HAP-1 (cell line): ENCODE measurements around the gene MAP2K5.

ENCODE experiments used
- DNase-seq, 2 experiments: peaks; one replicate each; pipeline ENCODE4 v3.0.0-alpha.2; 2016 to 2020; ENCODE audit warnings: low spot score in 2 of 2
- H3K27me3 ChIP-seq: fragments of 250-450 bp; sonication (Bioruptor Pico); 2 replicates; pipeline ENCODE4 v1.5.1; 2020; ENCODE audit warnings: low read depth, mild to moderate bottlenecking, moderate library complexity
- H3K36me3 ChIP-seq: fragments of 250-450 bp; sonication (Bioruptor Pico); replicated peaks from 2 replicates; pipeline ENCODE4 v1.5.1; 2020; ENCODE audit warnings: mild to moderate bottlenecking
- H3K4me1 ChIP-seq: fragments of 250-450 bp; sonication (Bioruptor Pico); 2 replicates; pipeline ENCODE4 v1.5.1; 2020; ENCODE audit warnings: mild to moderate bottlenecking
- H3K4me3 ChIP-seq: fragments of 250-450 bp; sonication (Bioruptor Pico); 2 replicates; pipeline ENCODE4 v1.5.1; 2020; ENCODE audit warnings: mild to moderate bottlenecking, moderate library complexity
- H3K9me3 ChIP-seq: fragments of 250-450 bp; sonication (Bioruptor Pico); 2 replicates; pipeline ENCODE4 v1.5.1; 2020; ENCODE audit warnings: mild to moderate bottlenecking, moderate library complexity
- in situ Hi-C: fragments of 300-500 bp; cut with MboI; formaldehyde crosslinking; loops from 3 replicates; pipeline ENCODE4 v1.14.3; 2020; ENCODE audit warnings: low sequenced_read_pairs, inconsistent platforms, mixed read lengths

Gene MAP2K5

DNA sequence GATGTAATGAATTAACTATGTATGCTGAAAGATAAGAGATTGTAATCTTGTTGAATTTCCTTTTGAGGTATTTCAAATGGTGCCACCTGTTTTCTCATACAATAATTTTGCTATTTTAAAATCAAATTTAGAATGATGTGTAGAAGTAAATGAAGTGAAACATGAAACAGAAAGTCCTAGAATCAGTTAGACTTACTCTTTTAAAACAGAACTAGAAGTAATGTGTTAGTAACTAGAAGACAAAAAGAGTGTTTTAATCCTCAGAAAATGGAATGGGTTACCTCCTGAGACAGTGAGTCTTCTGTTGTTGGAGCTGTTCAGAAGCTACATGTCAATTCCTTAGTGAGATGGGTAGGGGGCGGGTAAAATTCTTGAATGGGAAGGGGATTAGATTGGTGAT, 8.1 kb upstream of the MAP2K5 start:
- Histone ChIP-seq H3K27me3 (no peaks in the 10 kb centered on the region), H3K36me3 (no peaks in the 10 kb centered on the region), H3K4me3 (no peak overlapping the region), H3K4me1 (no peaks in the 10 kb centered on the region), H3K9me3 (no peaks in the 10 kb centered on the region)
- DNase-seq, result no peak
- in situ Hi-C loops, result no loop called here

DNA sequence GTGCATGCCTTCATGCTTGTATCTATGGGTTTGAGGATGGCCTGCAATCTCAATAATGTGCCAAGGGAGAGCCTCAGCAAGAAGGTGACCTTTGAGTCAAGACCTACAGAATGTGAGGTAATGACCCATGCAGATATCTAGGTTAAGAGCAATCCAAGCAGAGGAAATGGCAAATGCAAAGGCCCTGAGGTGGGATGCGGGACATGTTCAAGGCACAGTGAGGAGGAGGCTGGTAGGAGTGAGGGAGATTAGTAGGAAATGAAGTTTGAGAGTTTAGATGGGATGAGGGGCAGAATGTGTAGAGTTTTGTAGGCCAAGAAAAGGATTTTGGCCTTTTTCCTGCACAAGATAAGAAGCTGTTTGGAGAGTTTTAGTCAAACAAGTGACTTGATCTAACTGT, 4.7 kb upstream of the MAP2K5 start:
- H3K9me3 ChIP-seq, result no peaks in the 10 kb centered on the region
- no peaks in the 10 kb centered on the region for H3K36me3 ChIP-seq
- no peak overlapping the region for H3K4me3 ChIP-seq
- in situ Hi-C loops, result no loop called here
- peaks cover 6% of the 10 kb centered on the region for H3K4me1 ChIP-seq
- DNase-seq, result no peak
- H3K27me3 ChIP-seq, result no peaks in the 10 kb centered on the region

DNA sequence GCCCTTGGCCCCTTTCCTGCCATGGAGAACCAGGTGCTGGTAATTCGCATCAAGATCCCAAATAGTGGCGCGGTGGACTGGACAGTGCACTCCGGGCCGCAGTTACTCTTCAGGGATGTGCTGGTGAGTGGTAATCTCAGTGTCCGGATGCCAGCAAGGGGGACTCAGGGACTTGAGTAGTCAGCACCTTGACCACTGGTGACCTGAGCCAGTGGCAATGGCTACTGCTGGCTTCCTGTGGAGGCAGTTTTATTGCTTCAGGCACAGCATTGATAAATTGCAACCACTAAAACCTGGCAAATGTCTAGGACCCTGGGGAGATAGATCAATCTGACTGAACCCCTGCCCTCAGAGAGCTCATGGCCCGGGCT, 830 bp downstream of the MAP2K5 start:
- Histone ChIP-seq H3K4me1 (peaks cover 22% of the 10 kb centered on the region), H3K36me3 (no peaks in the 10 kb centered on the region), H3K4me3 (peak overlapping the region; percentile 85), H3K27me3 (no peaks in the 10 kb centered on the region), H3K9me3 (no peaks in the 10 kb centered on the region)
- DNase-seq, result peak in 1 of 2 experiments; percentile 45
- in situ Hi-C loops, result no loop called here

DNA sequence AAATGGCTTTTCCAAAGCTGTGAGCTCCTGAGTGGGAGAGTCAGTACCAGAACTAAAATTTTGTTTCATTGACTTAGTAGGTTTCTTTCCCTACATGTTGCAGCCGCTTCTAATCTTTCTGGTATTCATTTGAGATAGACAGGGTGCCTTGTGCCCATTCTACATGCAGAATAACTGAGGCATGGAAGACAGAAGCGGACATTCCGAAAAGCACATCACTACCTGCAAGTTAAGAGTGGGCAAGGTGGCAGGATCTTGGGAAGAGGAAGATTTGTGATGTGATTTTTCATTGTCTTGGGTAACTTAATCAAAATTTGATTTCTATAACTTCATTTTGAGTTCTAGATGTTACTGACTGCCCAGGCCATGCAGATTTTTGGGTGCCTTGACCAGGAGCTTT, 2.0 kb downstream of the MAP2K5 start:
- no peak overlapping the region for H3K4me3 ChIP-seq

DNA sequence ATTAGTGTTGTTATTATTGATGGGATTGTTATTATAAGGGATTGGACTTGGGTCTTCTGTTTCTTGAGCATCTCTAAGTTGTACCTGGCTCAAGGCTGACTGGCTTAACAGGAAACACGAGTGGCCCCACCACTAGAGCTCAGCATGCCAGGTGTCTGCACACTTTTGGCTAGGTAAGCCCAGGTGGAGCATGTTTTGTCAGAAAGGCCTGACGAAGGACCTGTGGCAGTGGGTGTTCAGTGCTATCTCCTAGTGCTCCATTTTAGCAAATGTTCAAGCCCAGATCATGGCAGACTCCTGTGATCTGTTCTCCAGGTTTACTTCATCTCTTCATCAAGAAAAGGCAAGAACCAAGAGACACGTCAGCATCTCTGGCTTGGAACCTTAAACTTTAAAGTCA, 3.4 kb downstream of the MAP2K5 start:
- Histone ChIP-seq H3K4me3 (no peak overlapping the region), H3K27me3 (no peaks in the 10 kb centered on the region), H3K4me1 (peaks cover 43% of the 10 kb centered on the region), H3K36me3 (no peaks in the 10 kb centered on the region), H3K9me3 (no peaks in the 10 kb centered on the region)
- no peak for DNase-seq
- in situ Hi-C loops, result no loop called here

More for the DNA sequence above, 2.0 kb downstream of the MAP2K5 start:
- Histone ChIP-seq H3K36me3 (no peaks in the 10 kb centered on the region), H3K9me3 (no peaks in the 10 kb centered on the region), H3K4me1 (peaks cover 33% of the 10 kb centered on the region), H3K27me3 (no peaks in the 10 kb centered on the region)
- DNase-seq, result no peak
- in situ Hi-C loops, result no loop called here

DNA sequence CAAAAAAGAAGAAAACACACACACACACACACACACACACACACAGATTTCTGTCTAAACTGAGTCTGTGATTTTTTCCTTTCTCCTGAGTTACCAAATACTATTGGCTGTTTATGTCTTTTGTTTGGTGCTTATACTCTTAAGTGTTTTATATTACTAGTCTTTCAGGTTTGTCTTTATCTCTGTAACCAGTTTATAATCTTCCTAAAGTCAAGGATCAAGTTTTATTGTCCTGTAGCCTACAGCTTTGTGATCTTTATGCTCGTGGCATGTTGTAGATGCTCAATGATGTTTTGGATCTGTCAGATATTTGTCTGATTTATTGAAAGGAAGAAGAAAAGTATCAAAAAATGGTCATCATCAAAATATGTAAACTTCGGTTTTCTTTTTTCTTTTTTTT, 4.6 kb downstream of the MAP2K5 start:
- Histone ChIP-seq H3K4me3 (no peak overlapping the region), H3K36me3 (peaks cover 4% of the 10 kb centered on the region; the same call in 1 of the 2 replicates), H3K27me3 (no peaks in the 10 kb centered on the region), H3K4me1 (peaks cover 36% of the 10 kb centered on the region), H3K9me3 (no peaks in the 10 kb centered on the region)
- in situ Hi-C loops, result no loop called here
- no peak for DNase-seq

DNA sequence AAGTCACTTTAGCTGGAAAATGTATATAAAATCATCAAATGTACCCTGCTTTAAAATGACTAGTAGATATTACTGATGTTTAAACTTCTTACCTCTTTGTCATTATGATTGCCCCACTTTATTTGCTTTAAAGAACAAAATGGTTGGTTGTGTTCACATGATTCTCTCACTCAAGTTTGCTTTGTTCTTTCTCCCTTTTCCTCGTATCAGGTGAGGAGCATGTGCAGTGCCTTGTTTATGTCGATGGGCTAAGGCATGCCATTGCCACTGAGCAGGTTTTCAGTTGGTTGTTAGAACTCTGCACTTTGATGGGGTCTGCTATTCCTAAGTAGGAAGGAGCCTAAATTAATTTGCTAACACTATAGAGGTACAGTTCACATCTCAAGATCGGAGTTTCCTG, 5.3 kb downstream of the MAP2K5 start:
- no peaks in the 10 kb centered on the region for H3K9me3 ChIP-seq
- peaks cover 4% of the 10 kb centered on the region; the same call in 1 of the 2 replicates for H3K36me3 ChIP-seq
- peaks cover 36% of the 10 kb centered on the region for H3K4me1 ChIP-seq
- DNase-seq, result no peak
- H3K27me3 ChIP-seq, result no peaks in the 10 kb centered on the region
- in situ Hi-C loops, result no loop called here
- H3K4me3 ChIP-seq, result no peak overlapping the region

DNA sequence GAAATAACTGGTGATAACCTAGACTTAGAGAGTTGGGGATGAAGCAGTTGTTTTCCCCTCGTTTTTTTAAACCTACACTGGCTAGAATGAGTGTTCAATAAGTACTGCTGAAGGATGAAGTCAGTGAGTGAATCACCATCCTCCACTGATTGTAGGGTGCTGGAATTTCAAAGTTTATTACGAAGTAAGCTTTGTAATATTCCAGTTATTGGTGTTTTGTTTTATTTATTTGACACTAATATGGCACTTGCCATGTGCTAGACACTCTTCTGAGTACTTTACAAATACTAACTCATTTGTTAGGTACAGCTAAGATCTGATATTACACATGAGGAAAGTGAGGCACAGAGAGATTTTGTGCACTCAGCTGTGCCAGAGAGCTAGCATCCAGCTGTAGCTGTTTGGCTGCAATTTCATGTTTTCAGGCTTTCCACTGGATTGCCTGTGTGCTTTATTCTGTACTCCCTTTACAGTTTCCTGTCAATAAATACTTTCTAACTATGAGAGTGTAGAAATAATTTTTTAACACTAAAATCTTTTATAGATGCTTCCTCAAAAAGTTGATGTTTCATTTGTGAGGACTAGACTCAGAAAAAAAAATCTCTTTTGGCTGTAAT, 5.8 kb downstream of the MAP2K5 start:
- Histone ChIP-seq H3K9me3 (no peaks in the 10 kb centered on the region), H3K36me3 (peaks cover 4% of the 10 kb centered on the region; the same call in 1 of the 2 replicates), H3K27me3 (no peaks in the 10 kb centered on the region), H3K4me3 (no peak overlapping the region), H3K4me1 (peaks cover 33% of the 10 kb centered on the region)
- DNase-seq, result no peak
- in situ Hi-C loops, result no loop called here

DNA sequence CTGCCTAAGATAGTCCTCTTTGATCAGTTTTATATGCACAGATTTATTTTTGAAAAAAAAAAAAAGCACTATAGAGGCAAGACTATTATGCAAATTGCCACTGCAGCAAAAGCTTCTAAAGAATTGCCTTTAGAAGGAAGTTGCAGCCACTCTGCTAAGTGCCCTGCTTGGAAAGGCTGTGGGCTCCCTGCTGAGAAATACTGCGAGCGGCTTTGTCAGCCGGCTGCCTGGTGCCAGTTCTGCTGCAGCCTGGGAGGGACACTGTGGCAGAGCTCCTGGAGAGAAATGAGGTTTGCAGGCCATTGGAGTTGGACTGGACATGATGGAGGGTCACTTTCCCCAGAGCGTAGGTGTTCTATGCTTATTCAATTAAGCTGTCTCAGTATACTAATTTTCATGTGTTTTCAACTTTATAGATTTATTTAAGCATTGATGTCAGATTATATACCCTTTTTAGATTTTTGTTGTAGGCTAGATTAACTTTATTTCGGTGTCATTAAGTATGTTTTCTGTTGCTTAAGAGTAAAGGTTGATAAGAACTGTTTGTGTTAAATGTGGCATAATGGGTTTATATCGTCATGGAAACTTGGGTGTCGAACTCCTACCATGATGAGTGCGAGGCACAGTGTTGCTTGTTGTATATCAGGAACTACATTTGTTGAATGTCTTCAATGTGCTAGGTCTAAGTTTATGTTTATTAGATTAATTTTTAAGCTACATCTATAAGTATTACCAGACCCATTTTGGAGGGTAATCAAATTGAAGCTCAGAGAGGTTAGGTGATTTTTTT, 6.6 kb downstream of the MAP2K5 start:
- no peak overlapping the region for H3K4me3 ChIP-seq
- H3K9me3 ChIP-seq, result no peaks in the 10 kb centered on the region
- DNase-seq, result peak; percentile 94 to 100
- H3K4me1 ChIP-seq, result peaks cover 28% of the 10 kb centered on the region
- peaks cover 4% of the 10 kb centered on the region; the same call in 1 of the 2 replicates for H3K36me3 ChIP-seq
- no peaks in the 10 kb centered on the region for H3K27me3 ChIP-seq
- in situ Hi-C loops, result no loop called here

DNA sequence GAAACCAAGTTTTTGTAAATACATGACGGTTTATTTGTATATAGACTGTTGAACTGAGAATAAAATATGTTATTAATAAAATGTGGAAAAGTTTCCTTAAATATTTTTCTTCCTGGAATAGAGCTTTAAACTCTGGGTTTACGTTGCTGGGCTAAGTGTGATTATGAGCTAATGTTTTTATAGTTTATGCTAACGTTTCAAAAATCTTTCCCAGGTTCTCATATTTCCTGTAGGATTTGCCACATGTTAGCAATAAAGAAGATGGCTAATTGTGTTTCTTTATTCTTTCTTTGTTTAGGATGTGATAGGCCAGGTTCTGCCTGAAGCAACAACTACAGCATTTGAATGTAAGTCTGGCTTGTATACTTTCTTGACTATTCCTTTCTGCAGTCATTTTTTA, 7.2 kb downstream of the MAP2K5 start:
- Histone ChIP-seq H3K36me3 (peaks cover 4% of the 10 kb centered on the region; the same call in 1 of the 2 replicates), H3K9me3 (no peaks in the 10 kb centered on the region), H3K4me1 (peaks cover 28% of the 10 kb centered on the region), H3K4me3 (no peak overlapping the region), H3K27me3 (no peaks in the 10 kb centered on the region)
- in situ Hi-C loops, result no loop called here
- DNase-seq, result peak in 1 of 2 experiments; percentile 76

DNA sequence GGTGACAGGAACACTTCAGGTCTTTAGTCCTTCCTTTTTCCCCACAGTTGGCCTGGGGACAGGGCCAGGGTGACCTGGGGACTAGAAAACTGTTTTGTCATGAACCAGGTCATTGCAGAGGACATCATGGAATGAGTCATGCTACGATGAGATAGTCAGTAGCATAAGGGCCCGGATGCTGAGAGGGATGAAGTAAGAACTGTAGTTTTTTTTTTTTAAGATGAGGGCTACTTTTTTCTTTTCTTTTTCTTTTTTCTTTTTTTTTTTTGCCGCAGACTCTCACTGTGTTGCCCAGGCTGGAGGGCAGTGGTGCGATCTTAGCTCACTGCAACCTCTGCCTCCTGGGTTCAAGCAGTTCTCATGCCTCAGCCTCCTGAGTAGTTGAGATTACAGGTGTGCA, 8.0 kb downstream of the MAP2K5 start:
- H3K9me3 ChIP-seq, result no peaks in the 10 kb centered on the region
- H3K4me1 ChIP-seq, result peaks cover 28% of the 10 kb centered on the region
- no peak for DNase-seq
- in situ Hi-C loops, result no loop called here
- no peak overlapping the region for H3K4me3 ChIP-seq
- H3K36me3 ChIP-seq, result peaks cover 4% of the 10 kb centered on the region; the same call in 1 of the 2 replicates
- H3K27me3 ChIP-seq, result no peaks in the 10 kb centered on the region

DNA sequence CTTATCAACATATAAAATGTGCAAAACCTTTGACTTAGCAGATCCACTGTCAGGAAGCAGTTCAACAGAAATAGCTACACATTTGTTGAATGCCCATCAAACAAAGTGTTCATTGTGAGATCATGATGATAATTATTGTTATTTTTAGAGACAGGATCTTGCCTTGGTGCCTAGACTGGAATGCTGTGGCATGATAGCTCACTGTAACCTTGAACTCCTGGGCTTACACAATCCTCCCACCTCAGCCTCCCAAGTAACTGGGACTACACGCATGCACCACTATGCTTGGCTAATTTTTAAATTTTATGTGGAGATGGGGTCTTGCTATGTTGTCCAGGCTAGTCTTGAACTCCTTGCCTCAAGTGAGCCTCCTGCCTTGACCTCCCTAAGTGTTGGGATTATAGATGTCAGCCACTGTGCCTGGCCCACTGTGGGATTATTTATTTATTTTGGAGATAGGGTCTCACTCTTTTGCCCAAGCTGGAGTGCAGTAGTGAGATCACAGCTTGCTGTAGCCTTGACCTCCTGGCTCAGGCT, 8.8 kb downstream of the MAP2K5 start:
- in situ Hi-C loops, result no loop called here
- Histone ChIP-seq H3K36me3 (peaks cover 4% of the 10 kb centered on the region; the same call in 1 of the 2 replicates), H3K4me1 (peaks cover 28% of the 10 kb centered on the region), H3K9me3 (no peaks in the 10 kb centered on the region), H3K4me3 (no peak overlapping the region), H3K27me3 (no peaks in the 10 kb centered on the region)
- no peak for DNase-seq

DNA sequence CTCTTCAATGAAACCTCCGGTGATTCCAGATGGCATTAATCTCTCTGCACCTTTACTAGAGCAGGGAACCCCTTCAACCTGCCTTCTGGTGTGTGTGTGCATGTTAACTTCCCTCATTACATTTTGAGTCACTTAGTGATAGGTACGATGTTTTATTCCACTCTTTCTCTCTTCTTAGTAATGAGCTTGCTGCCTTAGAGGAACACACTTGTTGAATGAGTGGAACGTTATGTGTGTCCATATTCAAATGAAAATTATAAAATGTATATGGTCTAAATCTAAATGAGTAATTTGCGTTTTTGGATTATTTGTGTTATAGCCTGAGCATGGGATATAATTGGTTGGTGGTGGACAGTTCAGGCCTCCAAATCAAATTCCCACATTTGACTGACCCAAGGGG, 12.1 kb downstream of the MAP2K5 start:
- Histone ChIP-seq H3K4me3 (no peak overlapping the region), H3K27me3 (no peaks in the 10 kb centered on the region), H3K36me3 (peaks cover 4% of the 10 kb centered on the region), H3K9me3 (peaks cover 2% of the 10 kb centered on the region; the same call in 1 of the 2 replicates), H3K4me1 (peaks cover 9% of the 10 kb centered on the region)
- in situ Hi-C loops, result no loop called here
- no peak for DNase-seq

DNA sequence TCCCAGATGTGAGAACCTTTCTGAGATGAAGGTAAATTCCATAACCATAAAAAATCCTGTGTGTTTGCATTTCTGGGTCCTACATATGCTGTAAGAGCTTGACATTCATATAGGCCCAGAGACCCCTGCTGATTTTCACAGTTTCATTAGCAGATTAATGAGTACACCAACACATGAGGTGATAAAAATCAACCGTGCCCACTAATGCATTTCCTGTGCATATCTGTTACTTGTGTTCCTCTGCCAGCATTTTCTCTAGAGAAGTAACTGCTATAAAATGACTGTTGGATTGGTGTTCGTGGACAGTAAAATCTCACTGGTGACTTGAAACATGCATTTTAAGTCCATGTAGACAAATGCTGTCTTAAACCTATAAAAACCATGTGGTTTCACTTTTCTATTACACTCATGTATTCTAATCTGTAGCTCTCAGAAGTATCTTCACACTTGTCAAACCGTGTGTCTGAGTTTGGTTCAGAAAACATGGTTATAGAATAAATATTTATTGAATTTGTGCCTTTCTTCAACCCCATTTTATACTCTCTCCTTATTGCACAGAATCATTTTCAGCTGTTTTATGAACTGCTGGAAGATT, 14.6 kb downstream of the MAP2K5 start:
- in situ Hi-C loops, result no loop called here
- H3K36me3 ChIP-seq, result no peaks in the 10 kb centered on the region; the same call in 1 of the 2 replicates
- DNase-seq, result no peak
- no peaks in the 10 kb centered on the region for H3K4me1 ChIP-seq
- H3K27me3 ChIP-seq, result no peaks in the 10 kb centered on the region
- no peak overlapping the region for H3K4me3 ChIP-seq
- peaks cover 2% of the 10 kb centered on the region; the same call in 1 of the 2 replicates for H3K9me3 ChIP-seq
